OCI-LY7 (cell line): ENCODE measurements around the gene TLR1.

Experiments used
- CTCF ChIP-seq: fragments of 200-600 bp; sonication (generic); conservative IDR thresholded peaks from 2 replicates; pipeline ENCODE4 v1.5.1; 2014; ENCODE audit warnings: mild to moderate bottlenecking, antibody characterized with exemption, low read length, moderate library complexity, mixed read lengths
- EZH2phosphoT487 ChIP-seq: fragments of 200-600 bp; sonication (generic); IDR thresholded peaks from 2 replicates; pipeline ENCODE4 v1.6.1; 2018; ENCODE audit warnings: low read depth, borderline replicate concordance, mild to moderate bottlenecking, mixed run types, antibody characterized with exemption, low read length, moderate library complexity, mixed read lengths

- no peak for TF ChIP-seq CTCF
- no peak for TF ChIP-seq EZH2phosphoT487
Measured at GRCh38 chr4:38769857-38770256, 34.7 kb downstream of the TLR1 start.
